ENCODE measurements around the gene RBX1.
A peak's percentile ranks its signal among the peaks of the same experiment; 100 is the strongest.

RBX1 gene

DNA sequence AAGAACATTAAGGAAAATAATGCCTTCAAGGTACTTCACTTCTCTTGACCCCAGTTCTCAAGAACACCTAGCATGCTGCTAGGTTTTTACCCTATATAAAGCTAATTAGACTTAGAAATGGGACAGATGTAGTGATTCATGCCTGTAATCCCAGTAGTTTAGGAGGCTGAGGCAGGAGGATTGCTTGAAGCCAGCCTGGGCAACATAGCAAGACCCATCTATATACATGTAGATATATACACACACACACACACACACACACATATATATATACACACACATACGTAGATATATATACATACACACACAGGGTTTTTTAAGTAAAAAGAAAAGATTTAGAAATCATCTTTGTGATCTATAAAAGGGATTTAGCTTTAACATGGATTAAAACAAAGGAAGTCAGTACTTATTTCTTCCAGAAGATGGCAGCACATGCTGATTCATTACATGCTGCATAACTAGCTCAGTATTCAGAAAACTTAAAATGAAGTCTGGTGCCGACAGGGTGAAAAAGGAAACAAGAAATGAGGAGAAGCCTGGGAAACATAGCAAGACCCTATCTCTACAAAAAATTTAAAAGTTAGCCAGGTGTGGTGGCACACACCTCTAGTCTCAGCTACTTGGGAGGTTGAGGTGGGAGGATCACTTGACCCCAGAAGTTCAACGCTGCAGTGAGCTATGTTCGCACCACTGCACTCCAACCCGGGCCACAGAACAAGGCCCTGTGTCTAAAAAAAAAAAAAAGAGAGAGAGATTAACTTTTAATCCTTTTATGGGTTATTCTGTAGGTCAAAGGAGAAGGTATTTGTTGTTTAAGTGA lies 28.5 kb upstream of the RBX1 start:
- H3K9me2 ChIP-seq (replicated peaks; ENCODE audit: low read depth, low read length) = no peaks in the 10 kb centered on the region
- no peaks in the 10 kb centered on the region for H3F3A ChIP-seq (ENCODE audit: low read depth)
- H3K36me3 ChIP-seq (ENCODE audit: insufficient read depth, low read length) = peaks cover 25% of the 10 kb centered on the region; the same call in 1 of the 2 replicates
- no peaks in the 10 kb centered on the region for H3K27me3 ChIP-seq (ENCODE audit: insufficient read depth, low read length, poor library complexity, severe bottlenecking)
- no peak overlapping the region for H3K9ac ChIP-seq (ENCODE audit: low read depth, low read length, poor library complexity, severe bottlenecking)
- H3K4me3 ChIP-seq (ENCODE audit: low read length, poor library complexity, severe bottlenecking) = no peak overlapping the region
- no peak overlapping the region for H3K4me2 ChIP-seq (ENCODE audit: low read depth, low read length, poor library complexity, severe bottlenecking)
- TF ChIP-seq EZH2phosphoT487 (IDR thresholded peaks at IDR 0.05; ENCODE audit: borderline replicate concordance) = no peak
- TF ChIP-seq, protein P1, sequence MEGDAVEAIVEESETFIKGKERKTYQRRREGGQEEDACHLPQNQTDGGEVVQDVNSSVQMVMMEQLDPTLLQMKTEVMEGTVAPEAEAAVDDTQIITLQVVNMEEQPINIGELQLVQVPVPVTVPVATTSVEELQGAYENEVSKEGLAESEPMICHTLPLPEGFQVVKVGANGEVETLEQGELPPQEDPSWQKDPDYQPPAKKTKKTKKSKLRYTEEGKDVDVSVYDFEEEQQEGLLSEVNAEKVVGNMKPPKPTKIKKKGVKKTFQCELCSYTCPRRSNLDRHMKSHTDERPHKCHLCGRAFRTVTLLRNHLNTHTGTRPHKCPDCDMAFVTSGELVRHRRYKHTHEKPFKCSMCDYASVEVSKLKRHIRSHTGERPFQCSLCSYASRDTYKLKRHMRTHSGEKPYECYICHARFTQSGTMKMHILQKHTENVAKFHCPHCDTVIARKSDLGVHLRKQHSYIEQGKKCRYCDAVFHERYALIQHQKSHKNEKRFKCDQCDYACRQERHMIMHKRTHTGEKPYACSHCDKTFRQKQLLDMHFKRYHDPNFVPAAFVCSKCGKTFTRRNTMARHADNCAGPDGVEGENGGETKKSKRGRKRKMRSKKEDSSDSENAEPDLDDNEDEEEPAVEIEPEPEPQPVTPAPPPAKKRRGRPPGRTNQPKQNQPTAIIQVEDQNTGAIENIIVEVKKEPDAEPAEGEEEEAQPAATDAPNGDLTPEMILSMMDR (conservative IDR thresholded peaks at IDR 0.05; ENCODE audit: low read length) = peak; percentile 78
- no peaks in the 10 kb centered on the region for H3K9me3 ChIP-seq (ENCODE audit: insufficient read depth, low read depth, low read length)
- no peaks in the 10 kb centered on the region for H4K20me1 ChIP-seq (ENCODE audit: insufficient read depth, low read length, poor library complexity, severe bottlenecking)
- H3K79me2 ChIP-seq (ENCODE audit: insufficient read depth, low read length) = no peaks in the 10 kb centered on the region
- no peaks in the 10 kb centered on the region for H3K4me1 ChIP-seq (ENCODE audit: insufficient read depth, low read length, poor library complexity, severe bottlenecking)
- H2AFZ ChIP-seq (ENCODE audit: low read length) = no peak overlapping the region

DNA sequence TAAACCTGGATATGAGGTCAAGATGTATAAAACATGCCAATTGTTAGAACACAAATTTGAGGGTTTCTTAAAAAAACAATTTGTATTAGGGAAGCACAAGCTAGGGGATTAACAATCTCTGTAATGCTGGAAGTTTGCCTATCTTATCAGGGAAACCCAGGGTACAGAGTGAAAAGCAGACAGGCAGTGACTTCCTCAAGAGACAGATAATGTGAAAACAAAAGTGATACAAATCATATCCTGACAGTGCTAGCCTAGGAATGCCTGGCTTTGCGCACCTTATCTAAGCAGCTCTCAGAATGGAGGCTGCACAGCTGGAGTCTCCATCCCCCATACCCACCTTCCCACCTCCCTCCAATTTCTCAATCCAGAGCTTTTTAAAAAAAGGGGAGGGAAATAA lies 22.5 kb upstream of the RBX1 start:
- no peak overlapping the region for H3K4me3 ChIP-seq (ENCODE audit: low read length, poor library complexity, severe bottlenecking)
- no peaks in the 10 kb centered on the region for H3K9me2 ChIP-seq (replicated peaks; ENCODE audit: low read depth, low read length)
- no peaks in the 10 kb centered on the region for H4K20me1 ChIP-seq (ENCODE audit: insufficient read depth, low read length, poor library complexity, severe bottlenecking)
- no peak overlapping the region for H3K4me2 ChIP-seq (ENCODE audit: low read depth, low read length, poor library complexity, severe bottlenecking)
- H3K79me2 ChIP-seq (ENCODE audit: insufficient read depth, low read length) = no peaks in the 10 kb centered on the region
- no peaks in the 10 kb centered on the region for H3K9me3 ChIP-seq (ENCODE audit: insufficient read depth, low read depth, low read length)
- no peaks in the 10 kb centered on the region for H3K4me1 ChIP-seq (ENCODE audit: insufficient read depth, low read length, poor library complexity, severe bottlenecking)
- TF ChIP-seq EZH2phosphoT487 (IDR thresholded peaks at IDR 0.05; ENCODE audit: borderline replicate concordance) = no peak
- TF ChIP-seq, protein P1 (conservative IDR thresholded peaks at IDR 0.05; ENCODE audit: low read length) = no peak
- H3F3A ChIP-seq (ENCODE audit: low read depth) = no peaks in the 10 kb centered on the region
- no peaks in the 10 kb centered on the region for H3K27me3 ChIP-seq (ENCODE audit: insufficient read depth, low read length, poor library complexity, severe bottlenecking)
- no peak overlapping the region for H2AFZ ChIP-seq (ENCODE audit: low read length)
- H3K9ac ChIP-seq (ENCODE audit: low read depth, low read length, poor library complexity, severe bottlenecking) = no peak overlapping the region
- H3K36me3 ChIP-seq (ENCODE audit: insufficient read depth, low read length) = peaks cover 24% of the 10 kb centered on the region; the same call in 1 of the 2 replicates

DNA sequence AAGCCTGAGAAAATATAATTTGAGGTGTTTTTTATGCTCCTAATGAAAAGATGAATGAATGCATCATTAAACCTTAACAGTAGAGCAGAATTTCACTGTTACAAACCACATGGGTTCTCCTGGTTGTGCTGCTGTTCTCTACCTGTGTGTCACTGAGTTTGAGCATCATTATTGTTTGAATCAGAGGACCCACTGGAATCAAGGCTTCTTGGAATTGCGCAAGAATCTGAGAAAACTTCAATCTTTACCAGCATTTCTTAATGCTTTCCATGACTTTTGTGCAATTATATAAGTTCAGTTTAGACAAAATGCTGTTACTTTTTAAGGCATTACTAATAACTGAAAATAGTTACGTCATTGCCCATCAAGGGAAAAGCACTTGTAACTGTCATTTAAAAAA lies 18.8 kb upstream of the RBX1 start:
- no peaks in the 10 kb centered on the region for H3K9me2 ChIP-seq (replicated peaks; ENCODE audit: low read depth, low read length)
- no peaks in the 10 kb centered on the region for H3F3A ChIP-seq (ENCODE audit: low read depth)
- H3K27me3 ChIP-seq (ENCODE audit: insufficient read depth, low read length, poor library complexity, severe bottlenecking) = no peaks in the 10 kb centered on the region
- H3K36me3 ChIP-seq (ENCODE audit: insufficient read depth, low read length) = no peaks in the 10 kb centered on the region
- H3K4me3 ChIP-seq (ENCODE audit: low read length, poor library complexity, severe bottlenecking) = no peak overlapping the region
- H4K20me1 ChIP-seq (ENCODE audit: insufficient read depth, low read length, poor library complexity, severe bottlenecking) = no peaks in the 10 kb centered on the region
- H3K4me2 ChIP-seq (ENCODE audit: low read depth, low read length, poor library complexity, severe bottlenecking) = no peak overlapping the region
- H3K9ac ChIP-seq (ENCODE audit: low read depth, low read length, poor library complexity, severe bottlenecking) = no peak overlapping the region
- no peaks in the 10 kb centered on the region for H3K79me2 ChIP-seq (ENCODE audit: insufficient read depth, low read length)
- no peak overlapping the region for H2AFZ ChIP-seq (ENCODE audit: low read length)
- TF ChIP-seq, protein P1 (conservative IDR thresholded peaks at IDR 0.05; ENCODE audit: low read length) = no peak
- TF ChIP-seq EZH2phosphoT487 (IDR thresholded peaks at IDR 0.05; ENCODE audit: borderline replicate concordance) = no peak
- no peaks in the 10 kb centered on the region for H3K4me1 ChIP-seq (ENCODE audit: insufficient read depth, low read length, poor library complexity, severe bottlenecking)
- H3K9me3 ChIP-seq (ENCODE audit: insufficient read depth, low read depth, low read length) = no peaks in the 10 kb centered on the region
